Embryonic facial prominence (tissue), 1 donor: ENCODE data around the gene DNAJC15.

Experiments used
- DNase-seq: peaks from one replicate; pipeline ENCODE4 v3.0.0-alpha.2; 2016; ENCODE audit errors: extremely low spot score

The DNAJC15 gene

DNA sequence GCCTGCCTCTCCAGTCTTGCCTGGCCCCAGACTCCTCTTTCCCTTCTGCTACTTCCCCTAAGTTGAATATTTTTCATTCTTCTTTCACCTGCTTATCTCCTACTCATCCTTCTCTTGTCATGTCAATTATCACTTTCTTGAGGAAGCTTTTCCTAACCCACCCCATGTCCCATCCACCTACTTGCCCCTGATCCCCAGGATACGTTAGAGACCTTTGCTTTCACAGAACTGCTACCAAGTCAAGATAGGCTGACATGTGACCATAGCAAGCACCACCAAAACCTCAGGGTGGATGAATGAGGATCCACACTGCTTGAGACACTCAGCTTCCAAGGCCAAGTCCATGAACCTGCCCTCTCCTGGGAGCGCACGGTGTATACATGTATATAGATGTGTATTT is 131.5 kb downstream of the DNAJC15 start:
- no peak for DNase-seq

DNA sequence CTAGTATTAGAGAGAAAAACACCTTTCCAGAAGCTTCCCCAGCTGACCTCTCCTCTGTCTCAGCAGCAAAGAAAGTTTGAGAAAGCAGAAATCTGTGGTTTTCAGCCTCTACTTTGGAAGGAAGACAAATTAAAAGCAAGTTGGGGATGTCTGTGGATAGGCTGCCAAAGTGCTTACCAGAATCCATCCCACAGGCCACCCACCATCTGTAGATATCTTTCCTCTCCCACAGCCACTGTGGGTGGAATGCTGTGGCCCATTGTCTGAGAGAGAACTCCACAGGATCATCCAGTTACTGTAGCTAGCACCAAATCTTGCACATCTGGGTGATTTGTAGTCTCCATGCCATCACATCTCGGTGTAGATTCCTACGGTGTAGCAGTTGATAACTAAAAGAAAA is 133.5 kb downstream of the DNAJC15 start:
- no peak for DNase-seq

DNA sequence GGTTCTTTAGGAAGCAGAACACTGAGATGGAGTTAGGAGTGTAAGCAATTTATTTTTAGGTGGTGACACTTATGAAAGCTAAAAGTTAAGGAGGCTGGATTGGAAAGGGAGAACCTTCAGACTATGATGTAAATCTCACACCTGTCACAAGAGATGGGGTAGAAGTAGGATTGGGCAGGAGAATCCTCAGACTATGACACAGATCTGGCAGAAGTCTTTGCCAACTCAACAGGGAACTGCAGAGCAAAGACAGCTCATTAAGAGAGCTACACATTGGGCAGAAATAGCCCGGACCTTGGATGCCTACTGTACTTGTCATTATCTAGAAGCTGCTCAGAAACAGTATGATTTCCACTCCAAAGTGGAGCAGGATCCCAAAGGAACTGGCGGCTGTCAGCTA is 134.4 kb downstream of the DNAJC15 start:
- no peak for DNase-seq

DNA sequence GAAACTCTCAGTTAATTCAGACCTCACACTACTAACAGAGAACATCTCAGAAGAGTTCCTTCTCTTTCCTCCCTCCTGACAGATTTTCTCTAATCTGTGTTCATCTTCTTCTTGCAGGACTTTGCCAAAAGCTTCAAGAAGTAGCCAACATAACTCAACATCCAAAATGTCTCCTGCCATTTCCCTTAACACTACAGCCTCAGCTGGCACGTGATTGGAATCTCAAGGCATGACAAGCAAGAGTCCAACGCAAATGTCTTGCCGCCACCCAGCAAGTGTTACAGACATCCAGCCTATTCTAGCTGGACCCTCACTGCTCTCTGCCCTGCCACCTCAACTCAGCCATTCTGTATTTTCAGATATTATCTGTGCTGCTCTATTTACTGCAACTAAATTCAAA is 135.1 kb downstream of the DNAJC15 start:
- DNase-seq: no peak

DNA sequence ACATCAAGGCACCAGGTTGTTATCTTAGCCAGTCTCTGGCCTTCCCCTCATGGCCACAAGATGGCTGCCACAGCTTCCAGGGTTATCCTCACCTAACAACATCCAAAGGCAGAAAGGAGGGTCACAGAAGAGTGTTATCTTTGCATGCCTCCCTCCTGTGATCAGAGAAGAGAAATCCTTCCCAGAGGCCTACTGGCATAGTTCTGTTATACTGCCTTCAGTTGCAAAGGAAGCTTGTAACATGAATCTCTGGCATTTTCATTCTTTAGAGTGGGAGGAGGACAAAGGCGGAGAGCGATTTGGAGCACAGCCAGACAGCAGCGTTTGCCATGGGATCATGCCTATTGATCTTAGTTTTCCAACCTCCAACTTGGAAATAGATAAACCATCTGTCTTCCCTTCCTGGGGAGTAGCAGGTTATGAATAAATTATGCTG is 135.7 kb downstream of the DNAJC15 start:
- DNase-seq: no peak
